NOMO-1 (cell line): ENCODE data around the gene FUT2.
"Not testable (repeated sequence)": the region's sequence is repeated elsewhere in the genome, so short reads cannot be mapped to it uniquely, and the experiment has no call there.

Experiments
- DNase-seq, 2 experiments: peaks; one replicate each; lab custom pipeline; 2025; ENCODE audit not compliant: unreplicated experiment in 2 of 2; lab: John Stamatoyannopoulos, UW

The FUT2 gene

DNA sequence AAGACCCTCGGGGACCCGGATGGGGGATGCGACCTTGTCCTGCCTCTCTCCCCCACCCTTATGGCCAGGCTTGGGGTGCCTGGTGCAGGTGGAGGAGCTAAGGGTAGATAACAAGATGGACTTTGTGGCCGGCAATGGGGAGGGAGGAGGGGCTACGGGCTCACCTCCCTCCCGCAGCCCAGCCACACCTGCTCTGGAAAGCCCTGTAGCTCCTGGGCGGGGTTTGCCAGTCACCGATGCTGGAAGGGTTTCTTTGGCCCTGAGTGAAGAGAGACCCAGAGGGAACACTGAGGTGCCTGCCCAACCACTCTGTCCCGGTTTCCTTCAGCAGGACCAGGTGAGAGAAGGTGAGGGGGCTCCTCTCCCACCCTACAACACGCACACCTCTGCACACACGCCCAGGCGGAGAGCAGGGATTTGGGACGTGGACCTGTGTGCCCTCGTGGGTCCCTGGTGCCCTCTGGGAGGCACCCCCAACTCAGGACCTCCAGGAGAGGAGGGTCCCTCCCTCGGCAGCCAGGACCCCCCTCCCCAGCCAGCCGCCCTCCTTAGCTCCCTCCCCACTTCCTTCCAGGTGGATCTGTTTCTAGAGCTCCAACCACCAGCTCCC is at the start of gene FUT2:
TSS of gene FUT2 (plus strand) at position 229 of the 610 bp plus-strand sequence. CDS start 6,986 bp downstream, outside the sequence.
- DNase-seq: no peak

DNA sequence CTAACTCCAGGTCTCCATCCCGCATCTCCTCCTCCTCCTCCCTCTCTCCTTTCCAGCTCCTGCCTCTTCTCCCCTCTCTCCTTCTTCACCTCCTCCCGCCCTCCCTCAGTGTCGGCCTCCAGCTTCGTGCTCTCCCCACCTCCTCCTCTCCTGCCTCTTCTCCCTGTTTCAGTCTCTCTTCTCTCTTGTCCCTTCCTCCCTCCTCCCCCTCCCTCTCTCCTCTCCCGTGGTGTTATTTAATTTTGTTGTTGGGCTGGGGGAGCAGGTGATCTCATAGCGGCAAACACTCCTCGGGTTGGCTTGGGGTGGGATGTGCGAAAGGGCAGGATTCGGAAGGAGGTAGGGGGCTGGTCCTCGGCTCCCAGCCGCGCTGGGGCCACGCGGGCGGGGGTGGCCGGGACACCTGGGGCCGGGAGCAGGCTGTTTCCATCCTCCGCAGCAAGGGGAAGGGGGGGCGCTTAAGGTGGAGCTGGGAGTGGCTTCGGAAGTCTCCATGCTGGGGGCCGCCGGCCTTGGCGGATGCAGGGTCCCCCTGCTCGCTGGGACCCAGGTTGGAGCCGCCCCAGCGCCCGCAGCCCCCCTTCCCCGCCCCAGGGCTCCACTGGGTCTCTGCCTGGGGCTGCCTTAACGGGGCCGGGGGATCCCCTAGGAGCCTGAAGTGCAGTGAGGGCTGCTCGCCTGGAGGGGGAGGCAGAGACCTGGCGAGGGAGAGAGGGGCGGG is 49.6 kb upstream of the FUT2 start, which contains the start of gene CA11:
TSS of gene CA11 (minus strand) at position 187 of the 721 bp plus-strand sequence. CDS start 555 bp downstream, outside the sequence.
- DNase-seq: peak; percentile 77 to 85

DNA sequence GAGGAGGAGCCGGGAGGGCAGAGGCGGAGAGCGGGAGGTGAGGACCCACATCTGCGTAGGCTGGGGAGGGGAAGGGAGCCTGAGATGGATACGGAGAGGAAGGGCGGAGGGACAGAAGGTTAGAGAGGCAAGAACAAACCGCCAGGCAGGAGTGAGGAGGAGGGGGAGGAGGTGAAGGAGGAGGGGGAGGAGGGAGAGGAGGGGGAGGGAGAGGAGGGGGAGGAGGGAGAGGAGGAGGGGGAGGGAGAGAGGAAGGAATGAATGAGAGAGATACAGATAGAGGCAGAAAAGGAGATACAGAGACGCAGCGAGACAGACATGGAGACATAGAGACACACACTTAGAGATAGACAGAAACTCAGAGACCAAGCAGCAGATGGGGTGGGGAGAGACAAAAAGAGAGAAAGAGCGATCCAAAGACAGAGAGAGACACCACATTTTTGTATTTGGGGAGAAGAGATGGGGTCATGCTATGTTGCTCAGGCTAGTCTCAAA is 49.0 kb upstream of the FUT2 start:
- DNase-seq: no peak

DNA sequence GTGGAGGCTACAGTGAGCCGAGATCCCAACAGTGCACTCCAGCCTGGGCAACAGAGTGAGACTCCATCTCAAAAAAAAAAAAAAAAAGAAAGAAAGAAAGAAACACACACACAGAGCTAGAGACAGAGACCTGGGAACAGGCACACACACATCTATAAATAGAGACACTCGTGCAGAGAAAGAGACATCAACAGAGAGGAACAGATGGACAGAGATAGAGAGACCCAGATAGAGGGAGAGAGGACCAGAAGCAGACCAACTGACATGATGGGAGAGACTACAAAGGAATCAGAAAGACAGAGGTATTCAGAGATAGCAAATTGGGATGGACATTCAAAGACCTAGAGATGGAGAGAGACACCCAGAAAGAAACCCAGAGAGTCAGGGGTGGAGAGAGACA is 47.6 kb upstream of the FUT2 start:
- no peak for DNase-seq

DNA sequence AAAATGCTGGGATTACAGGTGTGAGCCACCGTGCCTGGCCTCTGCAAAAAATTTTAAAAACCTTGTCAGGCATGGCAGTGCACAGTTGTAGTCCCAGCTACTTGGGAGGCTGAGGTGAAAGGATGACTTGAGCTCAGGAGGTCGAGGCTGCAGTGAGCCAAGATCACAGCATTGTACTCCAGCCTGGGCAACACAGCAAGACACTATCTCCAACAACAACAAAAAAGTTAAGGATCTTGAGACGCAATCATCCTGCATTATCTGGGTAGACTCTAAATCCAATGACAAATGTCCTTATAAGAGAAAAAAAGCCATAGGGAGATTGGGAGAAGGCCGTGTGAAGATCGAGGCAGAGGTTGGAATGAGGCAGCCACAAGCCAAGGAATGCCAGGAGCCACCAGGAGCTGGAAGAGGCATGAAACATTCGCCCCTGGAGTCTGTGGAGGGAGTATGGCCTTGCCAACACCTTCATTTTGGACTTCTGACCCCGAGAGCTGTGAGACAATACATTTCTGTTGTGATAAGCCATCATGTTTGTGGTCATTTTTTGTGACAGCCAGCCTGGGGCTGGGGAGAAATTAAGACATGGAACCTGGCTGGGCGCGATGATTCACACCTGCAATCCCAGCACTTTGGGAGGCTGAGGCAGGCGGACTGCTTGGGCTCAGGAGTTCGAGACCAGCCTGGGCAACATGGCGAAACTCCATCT is 44.6 kb upstream of the FUT2 start:
- no peak for DNase-seq

DNA sequence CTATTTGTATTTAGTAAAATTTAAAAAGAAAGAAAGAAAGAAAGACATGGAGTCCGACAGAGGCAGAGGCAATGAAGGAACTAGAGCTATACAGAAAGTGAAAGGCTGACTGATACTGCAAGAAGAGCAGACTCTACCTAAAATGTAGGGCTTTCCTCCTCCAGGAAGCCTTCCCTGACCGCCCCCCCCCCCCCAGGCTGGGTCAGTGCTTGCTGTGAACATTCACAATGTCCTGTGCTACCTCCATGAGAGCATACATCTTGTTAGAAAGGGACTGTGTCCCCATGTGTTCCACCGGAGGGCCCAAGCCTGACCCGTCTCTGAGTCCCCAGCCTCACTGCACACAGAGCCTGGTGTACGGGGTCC is 44.1 kb upstream of the FUT2 start:
- no peak for DNase-seq

DNA sequence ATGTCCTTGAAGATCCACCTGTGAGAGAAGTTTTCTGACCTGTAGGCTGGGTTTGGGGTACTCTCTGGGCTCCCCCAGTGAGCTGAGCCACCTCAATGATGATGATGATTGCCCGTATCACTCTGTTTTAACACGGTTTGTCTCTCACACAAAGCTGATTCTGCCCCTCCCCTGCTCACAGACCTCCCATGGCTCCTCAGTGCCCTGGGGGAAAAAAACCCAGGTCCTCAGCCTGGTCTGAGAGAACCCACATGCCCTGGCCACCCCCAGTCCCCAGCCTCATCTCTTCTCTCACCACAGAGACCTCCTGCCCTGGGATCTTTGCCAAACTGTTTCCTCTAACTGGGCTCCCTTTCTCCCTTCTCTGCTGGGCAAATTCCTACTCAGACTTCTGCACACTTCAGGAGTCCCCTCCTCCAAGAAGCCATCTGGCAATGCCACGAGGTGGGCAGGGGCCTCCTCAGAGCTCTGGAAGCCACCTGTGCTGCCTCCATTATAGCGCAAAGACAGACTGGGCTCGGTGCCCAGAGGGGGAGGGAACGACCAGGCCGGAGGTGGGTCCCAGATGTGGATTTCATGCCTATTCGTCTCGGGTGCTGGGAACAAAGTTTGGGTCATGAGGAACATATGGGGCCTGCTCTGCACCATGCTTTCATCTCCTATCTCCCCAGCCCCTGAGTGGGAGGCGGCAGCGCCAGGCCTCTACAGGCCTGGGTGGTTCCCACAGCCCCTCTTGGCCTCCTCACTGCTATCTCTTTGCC is 41.3 kb upstream of the FUT2 start:
- no peak for DNase-seq

DNA sequence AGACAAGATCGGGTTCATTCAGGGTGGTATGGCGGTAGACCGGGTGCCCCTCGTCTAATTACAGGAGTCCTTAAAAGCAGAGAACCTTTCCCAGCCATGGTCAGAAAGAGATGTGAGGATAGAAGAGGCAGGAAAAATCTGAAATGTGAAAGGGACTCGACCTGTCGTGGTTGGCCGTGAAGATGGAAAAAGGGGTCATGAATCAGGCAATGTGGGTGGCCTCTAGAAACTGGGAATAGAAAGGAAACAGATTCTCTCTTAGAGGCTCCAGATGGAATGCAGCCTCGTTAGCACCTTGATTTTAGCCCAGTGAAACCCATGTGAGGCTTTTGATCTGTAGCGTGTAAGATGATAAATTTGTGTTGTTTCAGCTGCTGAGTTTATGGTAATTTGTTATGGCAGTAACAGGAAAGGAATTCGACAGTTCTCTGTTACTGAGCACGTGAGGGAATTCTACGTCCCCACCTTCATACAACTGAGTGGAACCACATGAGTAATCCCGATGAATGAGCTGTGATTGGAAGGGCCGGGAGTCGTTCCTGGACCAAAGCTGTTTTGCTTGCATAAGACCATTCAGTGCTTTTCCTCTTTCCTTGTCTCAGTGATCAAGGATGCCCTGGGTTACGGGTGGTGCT is 38.8 kb upstream of the FUT2 start:
- DNase-seq: no peak

DNA sequence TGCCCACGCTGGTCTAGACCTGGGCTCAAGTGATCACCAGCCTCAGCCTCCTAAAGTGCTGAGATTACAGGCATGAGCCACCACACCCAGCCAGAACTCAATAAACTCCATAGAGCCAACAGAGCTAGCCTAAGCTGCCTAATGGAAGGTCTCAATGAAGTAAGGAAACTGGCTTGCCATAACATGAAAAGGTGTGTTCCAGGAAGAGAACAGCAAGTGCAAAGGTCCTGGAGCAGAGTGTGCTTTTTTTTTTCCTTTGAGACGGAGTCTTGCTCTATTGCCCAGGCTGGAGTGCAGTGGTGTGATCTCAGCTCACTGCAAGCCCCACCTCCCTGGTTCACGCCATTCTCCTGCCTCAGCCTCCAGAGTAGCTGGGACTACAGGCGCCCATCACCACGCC is 37.9 kb upstream of the FUT2 start:
- DNase-seq: not testable (repeated sequence)

DNA sequence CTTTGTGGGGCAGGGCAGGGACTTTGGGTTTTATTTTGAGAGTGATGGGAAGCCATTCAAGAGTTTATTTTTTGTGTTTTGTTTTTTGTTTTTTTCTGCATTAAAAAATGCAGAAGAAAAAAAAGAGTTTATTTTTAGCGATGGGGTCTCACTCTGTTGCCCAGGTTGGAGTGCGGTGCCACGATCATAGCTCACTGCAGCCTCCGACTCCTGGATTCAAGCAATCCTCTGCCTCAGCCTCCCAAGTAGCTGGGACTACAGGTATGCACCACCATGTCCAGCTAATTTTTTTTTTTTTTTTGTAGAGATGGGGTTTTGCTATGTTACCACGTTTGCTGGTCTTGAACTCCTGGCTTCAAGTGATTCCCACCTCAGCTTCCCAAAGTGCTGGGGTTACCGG is 37.3 kb upstream of the FUT2 start:
- DNase-seq: no peak

DNA sequence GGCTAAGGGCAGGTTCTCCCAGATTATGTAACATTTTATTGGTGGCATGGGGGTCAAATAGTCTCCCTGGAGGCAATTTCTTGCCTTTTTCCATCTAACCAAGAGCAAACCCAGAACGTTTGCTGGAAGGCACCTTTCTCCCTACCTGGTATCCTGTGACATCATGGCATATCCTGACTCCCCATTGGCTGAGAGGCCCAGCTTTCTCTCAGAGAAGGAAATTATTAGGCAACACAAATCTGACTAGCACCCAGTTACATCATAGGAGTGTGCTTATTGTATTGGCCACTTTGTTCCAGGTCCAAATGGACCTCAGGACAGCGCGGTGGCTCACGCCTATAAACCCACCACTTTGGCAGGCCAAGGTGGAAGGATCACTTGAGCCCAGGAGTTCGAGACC is 36.0 kb upstream of the FUT2 start:
- peak; percentile 15 to 29 for DNase-seq

DNA sequence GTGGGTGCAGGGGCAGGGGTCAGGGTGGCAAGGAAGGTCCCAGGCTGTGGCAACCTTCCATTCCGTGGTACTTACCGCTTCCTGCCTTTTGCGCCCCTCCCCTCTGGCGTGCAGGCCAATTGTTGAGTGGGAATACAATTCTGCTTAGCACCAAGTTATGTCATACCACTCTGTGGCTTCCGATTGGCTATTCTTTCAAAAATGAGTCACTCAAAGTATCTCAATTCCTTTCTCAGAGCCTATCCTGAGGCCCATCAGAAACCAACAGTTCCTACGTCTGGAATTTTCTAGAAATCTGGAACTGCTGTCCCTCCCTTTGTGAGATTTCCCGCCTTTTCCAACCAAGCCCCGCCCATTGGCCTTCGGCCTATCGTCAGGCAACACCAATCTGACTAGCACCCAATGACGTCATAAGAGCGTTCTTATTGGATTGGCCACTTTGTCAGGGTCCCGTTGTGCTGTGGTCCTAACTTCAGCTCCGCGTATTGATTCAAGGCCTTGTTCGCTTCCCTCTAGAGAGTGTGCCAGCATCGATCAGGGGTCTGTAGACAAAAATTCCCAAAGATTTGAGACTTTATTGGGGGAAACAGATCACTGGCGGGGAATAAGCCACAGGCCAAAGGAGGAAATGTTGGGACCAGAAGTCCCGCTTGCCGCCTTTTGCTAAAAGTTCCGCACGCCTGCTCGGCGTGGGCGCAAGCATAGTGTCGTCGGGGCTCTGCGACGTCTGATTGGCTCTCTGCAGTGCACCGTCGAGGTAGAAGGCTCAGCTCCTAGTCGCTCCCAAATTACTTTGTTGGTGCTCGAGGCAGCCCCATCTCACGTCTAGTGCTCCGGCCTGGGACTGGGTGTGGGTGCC is 34.7 kb upstream of the FUT2 start:
- DNase-seq: peak; percentile 91 to 93

DNA sequence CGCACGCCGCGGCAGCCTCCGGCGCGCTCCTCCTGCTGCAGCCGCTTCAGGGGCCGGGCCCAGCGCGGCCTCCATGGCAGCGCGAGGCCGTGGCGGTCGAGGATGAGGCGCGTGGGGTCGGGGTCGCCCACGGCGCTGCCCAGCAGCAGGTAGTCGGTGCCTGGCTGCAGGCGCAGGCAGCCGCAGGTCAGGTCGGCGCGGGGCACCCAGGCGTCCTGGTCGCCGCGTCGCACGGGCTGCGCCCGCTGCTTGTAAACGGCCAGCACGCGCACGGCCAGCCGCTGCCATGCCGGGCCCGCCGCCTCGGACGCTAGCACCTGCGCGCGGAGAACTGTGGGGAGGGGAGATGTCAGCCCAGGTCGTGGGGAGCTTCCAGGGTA is 34.1 kb upstream of the FUT2 start:
- DNase-seq: no peak

DNA sequence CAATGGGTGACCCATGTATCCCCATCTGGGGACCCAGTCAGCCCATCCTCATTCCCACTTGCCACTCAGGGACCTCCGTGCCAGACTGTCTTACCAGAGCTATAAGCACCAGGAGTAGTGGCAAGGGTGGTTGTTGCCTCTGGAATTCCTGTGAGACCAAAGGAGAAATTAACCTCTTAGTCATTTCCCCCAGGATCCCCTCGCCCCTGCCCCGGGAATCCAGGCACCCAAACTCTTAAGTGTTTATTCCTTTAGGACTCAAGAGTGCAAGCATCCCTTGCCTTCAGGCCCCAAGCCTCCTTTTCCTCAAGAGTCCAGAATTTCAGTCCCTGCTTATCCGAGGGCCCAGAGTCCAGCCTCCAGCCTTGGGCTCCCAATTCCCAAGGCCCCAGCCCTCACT is 32.1 kb upstream of the FUT2 start:
- DNase-seq: no peak

DNA sequence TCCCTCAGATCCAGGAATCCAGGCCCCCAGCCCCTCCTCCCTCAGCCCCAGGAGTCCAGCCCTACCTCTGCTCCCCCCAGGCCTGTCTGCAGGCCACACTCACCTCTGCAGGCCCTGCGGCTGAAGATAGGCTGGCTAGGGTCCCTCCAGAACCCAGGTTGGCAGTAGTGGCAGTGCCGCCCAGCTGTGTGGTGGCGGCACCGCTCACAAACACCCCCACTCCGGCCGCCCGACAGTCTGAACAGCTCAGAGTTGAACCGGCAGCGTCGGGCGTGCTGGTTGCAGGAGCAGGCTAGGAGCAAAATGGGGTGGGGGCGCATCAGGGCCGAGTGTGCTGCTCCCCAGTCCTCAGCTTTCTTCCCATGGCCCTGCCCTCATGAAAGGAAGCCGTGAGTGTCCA is 31.3 kb upstream of the FUT2 start:
- DNase-seq: no peak

DNA sequence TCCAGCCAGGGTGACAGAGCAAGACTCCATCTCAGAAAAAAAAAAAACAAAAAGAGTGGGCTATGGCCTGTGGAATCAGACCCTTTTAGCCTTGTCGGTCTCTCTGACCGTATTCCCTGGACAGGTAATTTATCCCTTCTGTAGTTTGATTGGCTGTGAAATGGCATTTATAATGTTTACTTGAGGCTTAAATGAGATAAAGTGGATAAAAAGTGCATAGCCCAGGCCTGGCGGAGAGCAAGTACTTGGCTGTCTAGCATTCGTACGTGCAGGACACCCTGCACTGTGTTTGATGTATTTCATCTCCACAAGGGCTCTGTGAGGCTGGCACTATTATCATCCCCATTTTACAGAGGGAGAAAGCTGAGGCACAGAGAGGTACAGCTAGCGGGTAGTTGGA is 30.0 kb upstream of the FUT2 start:
- no peak for DNase-seq

DNA sequence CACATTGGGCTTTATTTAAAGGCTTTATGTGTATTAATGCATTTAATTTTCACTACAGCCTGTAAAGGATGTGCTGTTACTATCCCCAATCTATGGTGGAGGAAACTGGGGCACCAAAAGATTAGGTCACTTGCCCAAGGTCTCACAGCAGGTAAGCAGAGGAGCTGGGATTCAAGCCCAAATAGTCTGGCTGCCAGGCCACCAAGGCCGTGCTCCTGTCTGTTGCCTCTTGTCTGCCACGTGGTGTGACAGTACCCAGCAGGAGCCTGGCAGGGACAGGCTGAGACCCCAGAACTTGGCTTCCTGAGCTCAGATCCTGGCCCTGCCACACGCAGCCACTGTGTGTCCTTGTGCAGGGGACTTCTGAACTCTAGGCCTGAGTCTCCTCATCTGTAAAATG is 27.4 kb upstream of the FUT2 start:
- no peak for DNase-seq

DNA sequence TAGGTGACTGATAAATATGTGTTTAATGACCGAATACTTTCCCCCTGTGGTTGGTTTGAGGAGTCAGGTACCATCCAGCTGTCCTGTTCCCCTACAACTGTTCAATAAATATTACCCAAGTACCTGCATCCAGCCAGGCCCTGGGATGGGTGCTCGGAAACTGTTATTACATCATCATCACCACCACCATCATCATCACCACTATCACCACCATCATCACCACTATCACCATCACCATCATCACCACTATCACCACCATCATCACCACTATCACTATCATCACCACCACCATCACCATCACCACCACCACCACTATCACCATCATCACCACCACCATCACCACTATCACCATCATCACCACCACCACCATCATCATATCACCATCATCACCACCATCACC is 27.0 kb upstream of the FUT2 start:
- no peak for DNase-seq

DNA sequence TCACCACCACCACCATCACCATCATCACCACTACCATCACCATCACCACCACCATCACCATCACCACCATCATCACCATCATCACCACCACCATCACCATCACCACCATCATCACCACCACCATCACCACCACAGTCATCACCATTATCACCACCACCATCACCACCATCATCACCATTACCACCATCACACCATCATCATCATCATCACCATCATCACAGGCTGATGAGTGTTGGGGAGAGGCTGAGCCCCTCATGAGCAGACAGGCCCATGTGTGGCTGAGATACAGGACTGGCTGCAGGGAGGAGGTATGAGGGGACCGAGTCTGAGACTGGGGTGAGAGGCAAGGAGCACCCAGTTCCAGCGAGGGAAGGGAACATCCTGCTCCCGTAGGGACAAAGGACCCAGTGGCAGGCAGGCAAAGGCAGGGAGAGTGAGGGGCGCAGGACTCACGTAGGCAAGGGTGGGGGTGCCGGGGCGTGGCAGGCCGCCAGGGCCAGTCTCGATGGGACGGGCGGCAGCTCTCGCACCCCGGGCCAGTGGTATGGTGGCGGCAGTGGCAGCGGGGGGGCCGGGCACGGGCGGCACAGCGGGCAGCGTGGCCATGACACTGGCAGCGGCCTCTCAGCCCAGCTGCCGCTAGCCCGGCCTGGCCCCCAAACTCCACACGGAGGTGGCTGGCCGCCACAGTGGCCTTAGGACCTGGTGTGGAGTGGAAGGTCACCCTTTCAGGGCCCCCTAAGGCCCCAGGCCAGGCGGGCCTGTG is 25.7 kb upstream of the FUT2 start:
- DNase-seq: no peak
